H1 (cell line): Measurements from ENCODE around the gene CCDC184. TPM values are rescaled to one million over a fixed set of nuclear protein-coding genes. Genes with fewer than 3 reads are reported as not detected.

Experiments used
- CTCF ChIA-PET: fragments of 300-600 bp; sonication (Branson Sonifier 250); formaldehyde crosslinking; loops from one replicate; lab custom pipeline; 2021; ENCODE audit not compliant: partially characterized antibody; lab: Charles Lee
- POLR2A ChIA-PET: fragments of 300-600 bp; sonication (Branson Sonifier 250); formaldehyde crosslinking; loops from one replicate; lab custom pipeline; 2021; ENCODE audit warnings: inconsistent platforms; ENCODE audit not compliant: partially characterized antibody; lab: Charles Lee
- DNase-seq, 2 experiments: peaks; one replicate each; pipeline versions ENCODE4 v3.0.0 to v3.0.0-alpha.2; 2010 to 2022; ENCODE audit warnings: low spot score in 2 of 2, low read depth in 1 of 2, mixed read lengths in 1 of 2
- FAIRE-seq: peaks from 2 replicates; lab custom pipeline; 2011; peaks lifted over from hg19 to GRCh38; lab: Jason Lieb, UNC
- H2AFZ ChIP-seq: 2 replicates; pipeline ENCODE4 v1.8.1; 2012; ENCODE audit warnings: low read length, inconsistent platforms
- H2AK5ac ChIP-seq: 2 replicates; pipeline ENCODE4 v1.6.1; 2013; ENCODE audit warnings: low read depth, low read length
- H2BK120ac ChIP-seq: replicated peaks from 2 replicates; pipeline ENCODE3; 2013; ENCODE audit warnings: low read depth, low read length, inconsistent platforms
- H2BK12ac ChIP-seq: 2 replicates; pipeline ENCODE4 v1.6.1; 2013; ENCODE audit warnings: low read depth, low read length
- H2BK15ac ChIP-seq: 2 replicates; pipeline ENCODE4 v1.6.1; 2013; ENCODE audit warnings: low read length
- H2BK20ac ChIP-seq: 2 replicates; pipeline ENCODE4 v1.6.1; 2013; ENCODE audit warnings: low read length
- H2BK5ac ChIP-seq: 2 replicates; pipeline ENCODE4 v1.6.1; 2013; ENCODE audit warnings: low read depth, low read length
- H3K14ac ChIP-seq: 2 replicates; pipeline ENCODE4 v1.6.1; 2013; ENCODE audit warnings: inconsistent platforms; ENCODE audit not compliant: insufficient read length
- H3K18ac ChIP-seq: 2 replicates; pipeline ENCODE4 v1.6.1; 2013; ENCODE audit warnings: low read length; ENCODE audit errors: extremely low read depth
- H3K23ac ChIP-seq: 2 replicates; pipeline ENCODE4 v1.6.1; 2013; ENCODE audit warnings: inconsistent platforms; ENCODE audit not compliant: insufficient read length
- H3K23me2 ChIP-seq: 2 replicates; pipeline ENCODE4 v1.6.1; 2013; ENCODE audit warnings: low read depth, low read length
- H3K27ac ChIP-seq: 2 replicates; pipeline ENCODE4 v1.6.1; 2011; ENCODE audit warnings: low read depth, low read length, inconsistent platforms
- H3K27me3 ChIP-seq, 4 experiments: replicated peaks in 1 of 4; 1 replicate in 1 of 4; 2 replicates in 3 of 4; pipeline versions ENCODE4 v1.6.1 to v1.8.1; 2011 to 2013; ENCODE audit warnings: low read length in 3 of 4, mild to moderate bottlenecking in 3 of 4, inconsistent platforms in 2 of 4, mixed read lengths in 2 of 4, moderate library complexity in 1 of 4; ENCODE audit not compliant: control insufficient read depth in 3 of 4, insufficient read depth in 3 of 4; ENCODE audit errors: extremely low read depth in 1 of 4
- H3K36me3 ChIP-seq, 4 experiments: 2 replicates each; pipeline versions ENCODE4 v1.6.1 to v1.8.1; 2011 to 2013; ENCODE audit warnings: mild to moderate bottlenecking in 4 of 4, low read length in 3 of 4, moderate library complexity in 2 of 4, control low read depth in 1 of 4, inconsistent platforms in 1 of 4; ENCODE audit not compliant: insufficient read depth in 4 of 4, control insufficient read depth in 2 of 4
- H3K4ac ChIP-seq: replicated peaks from 2 replicates; pipeline ENCODE3; 2013; ENCODE audit warnings: low read length, low read depth, mixed read lengths, inconsistent platforms; ENCODE audit not compliant: insufficient read length
- H3K4me1 ChIP-seq, 4 experiments: replicated peaks in 1 of 4; 1 replicate in 1 of 4; 2 replicates in 3 of 4; pipeline versions ENCODE4 v1.6.1 to v1.8.1; 2011 to 2013; ENCODE audit warnings: low read length in 3 of 4, inconsistent platforms in 2 of 4, mixed read lengths in 1 of 4; ENCODE audit not compliant: insufficient read depth in 4 of 4, control insufficient read depth in 3 of 4
- H3K4me2 ChIP-seq, 2 experiments: 2 replicates each; pipeline versions ENCODE4 v1.6.1 to v1.8.1; 2011 to 2013; ENCODE audit warnings: low read depth in 2 of 2, low read length in 2 of 2, control low read depth in 1 of 2, inconsistent platforms in 1 of 2, mild to moderate bottlenecking in 1 of 2; ENCODE audit not compliant: insufficient read depth in 1 of 2
- H3K4me3 ChIP-seq, 4 experiments: fragments of 200-600, 300-600 bp in 1 of 4; sonication (generic), shearing (Covaris generic), sonication (Bioruptor Twin) in 1 of 4; 2 replicates each; pipeline versions ENCODE4 v1.5.1 to v1.8.1; 2011 to 2016; ENCODE audit warnings: low read length in 4 of 4, low read depth in 3 of 4, control low read depth in 2 of 4, inconsistent platforms in 2 of 4, mild to moderate bottlenecking in 2 of 4, mixed read lengths in 1 of 4, moderate library complexity in 1 of 4; ENCODE audit not compliant: insufficient read depth in 2 of 4; ENCODE audit errors: extremely low read depth in 1 of 4
- H3K56ac ChIP-seq: replicated peaks from 2 replicates; pipeline ENCODE3; 2013; ENCODE audit warnings: low read depth, mild to moderate bottlenecking, mixed read lengths, low read length, inconsistent platforms; ENCODE audit not compliant: insufficient read length
- H3K79me1 ChIP-seq: 2 replicates; pipeline ENCODE4 v1.6.1; 2013; ENCODE audit warnings: low read depth, low read length, control low read depth
- H3K79me2 ChIP-seq, 2 experiments: 2 replicates each; pipeline versions ENCODE4 v1.6.1 to v1.8.1; 2012 to 2013; ENCODE audit warnings: low read length in 2 of 2, mild to moderate bottlenecking in 2 of 2, inconsistent platforms in 1 of 2; ENCODE audit not compliant: insufficient read depth in 2 of 2, control insufficient read depth in 1 of 2
- H3K9ac ChIP-seq, 4 experiments: replicated peaks in 1 of 4; 1 replicate in 1 of 4; 2 replicates in 3 of 4; pipeline versions ENCODE4 v1.6.1 to v1.8.1; 2011 to 2013; ENCODE audit warnings: low read depth in 3 of 4, low read length in 3 of 4, control low read depth in 2 of 4, mild to moderate bottlenecking in 2 of 4, moderate library complexity in 2 of 4, inconsistent platforms in 1 of 4; ENCODE audit errors: extremely low read depth in 1 of 4
- H3K9me3 ChIP-seq, 2 experiments: 2 replicates each; pipeline versions ENCODE4 v1.6.1 to v1.8.1; 2012 to 2013; ENCODE audit warnings: mild to moderate bottlenecking in 2 of 2, moderate library complexity in 2 of 2, control low read depth in 1 of 2, inconsistent platforms in 1 of 2, low read depth in 1 of 2, low read length in 1 of 2, mixed read lengths in 1 of 2; ENCODE audit not compliant: insufficient read depth in 2 of 2
- H4K20me1 ChIP-seq, 2 experiments: replicated peaks in 1 of 2; 2 replicates each; pipeline versions ENCODE3 to v1.8.1; 2011 to 2013; ENCODE audit warnings: inconsistent platforms in 2 of 2, low read length in 2 of 2, mild to moderate bottlenecking in 1 of 2; ENCODE audit not compliant: insufficient read depth in 2 of 2, control insufficient read depth in 1 of 2
- H4K5ac ChIP-seq: 2 replicates; pipeline ENCODE4 v1.6.1; 2013; ENCODE audit warnings: low read length, low read depth, mixed read lengths, inconsistent platforms; ENCODE audit not compliant: insufficient read length
- H4K8ac ChIP-seq: 2 replicates; pipeline ENCODE4 v1.8.0; 2013; ENCODE audit warnings: mild to moderate bottlenecking, moderate library complexity, low read length, inconsistent platforms; ENCODE audit not compliant: insufficient read depth; ENCODE audit errors: extremely low read depth
- H4K91ac ChIP-seq: replicated peaks from 2 replicates; pipeline ENCODE3; 2013; ENCODE audit warnings: low read length, mixed read lengths, inconsistent platforms; ENCODE audit not compliant: insufficient read length
- BCL11A ChIP-seq, 2 experiments: IDR thresholded peaks; one replicate each; pipeline ENCODE4 v1.6.1; 2011; ENCODE audit warnings: low read depth in 2 of 2, low read length in 2 of 2, mild to moderate bottlenecking in 2 of 2
- CTBP2 ChIP-seq: IDR thresholded peaks from 2 replicates; pipeline ENCODE4 v1.7.0; 2011; ENCODE audit warnings: borderline replicate concordance, mild to moderate bottlenecking, moderate library complexity, mixed read lengths, low read length; ENCODE audit not compliant: insufficient read depth, insufficient read length
- HDAC2 ChIP-seq, 2 experiments: fragments of 300-600 bp in 1 of 2; sonication (generic) in 1 of 2; IDR thresholded peaks; 2 replicates each; pipeline ENCODE4 v1.6.1; 2011 to 2012; ENCODE audit warnings: low read depth in 2 of 2, low read length in 2 of 2, mild to moderate bottlenecking in 2 of 2, moderate library complexity in 2 of 2, borderline replicate concordance in 1 of 2, inconsistent platforms in 1 of 2
- JUN ChIP-seq: IDR thresholded peaks from 2 replicates; pipeline ENCODE4 v1.6.1; 2011; ENCODE audit warnings: low read depth, mild to moderate bottlenecking, improper control_type of control experiment, low read length
- RAD21 ChIP-seq, 2 experiments: IDR thresholded peaks in 1 of 2; conservative IDR thresholded peaks in 1 of 2; 2 replicates each; pipeline ENCODE4 v1.6.1; 2011; ENCODE audit warnings: low read depth in 2 of 2, low read length in 2 of 2, improper control_type of control experiment in 1 of 2, inconsistent platforms in 1 of 2, mild to moderate bottlenecking in 1 of 2, moderate library complexity in 1 of 2
- RBBP5 ChIP-seq: IDR thresholded peaks from 2 replicates; pipeline ENCODE4 v1.7.1; 2012; ENCODE audit warnings: low read depth, mild to moderate bottlenecking, inconsistent platforms, low read length, moderate library complexity, borderline replicate concordance
- RFX5 ChIP-seq: IDR thresholded peaks from 2 replicates; pipeline ENCODE4 v1.6.1; 2011; ENCODE audit warnings: low read depth, low read length, improper control_type of control experiment, borderline replicate concordance
- RXRA ChIP-seq: IDR thresholded peaks from 2 replicates; pipeline ENCODE4 v1.6.1; 2011; ENCODE audit warnings: low read depth, mild to moderate bottlenecking, low read length, moderate library complexity; ENCODE audit not compliant: insufficient read depth
- SAP30 ChIP-seq: fragments of 300-600 bp; sonication (generic); IDR thresholded peaks from 2 replicates; pipeline ENCODE4 v1.7.1; 2012; ENCODE audit warnings: low read length, moderate library complexity, mild to moderate bottlenecking, inconsistent platforms; ENCODE audit not compliant: insufficient read depth, insufficient replicate concordance
- SIN3A ChIP-seq, 2 experiments: IDR thresholded peaks in 1 of 2; conservative IDR thresholded peaks in 1 of 2; 2 replicates each; pipeline ENCODE4 v1.6.1; 2011 to 2012; ENCODE audit warnings: low read length in 2 of 2, improper control_type of control experiment in 1 of 2, low read depth in 1 of 2, mild to moderate bottlenecking in 1 of 2
- SIRT6 ChIP-seq: IDR thresholded peaks from one replicate; pipeline ENCODE4 v1.7.1; 2012; ENCODE audit warnings: low read length, inconsistent platforms
- TCF12 ChIP-seq: IDR thresholded peaks from 2 replicates; pipeline ENCODE4 v1.6.1; 2011; ENCODE audit warnings: low read depth, mild to moderate bottlenecking, low read length
- ZNF274 ChIP-seq: IDR thresholded peaks from 2 replicates; pipeline ENCODE4 v1.7.0; 2012; ENCODE audit warnings: low read length, borderline replicate concordance; ENCODE audit errors: extremely low read depth
- WGBS, 2 experiments: shearing (Covaris generic) in 1 of 2; methylation state at CpG; one replicate each; pipeline versions ENCODE4 v1.1.6 to v1.1.7; 2013 to 2015; ENCODE audit warnings: low lambda C conversion rate in 2 of 2, mixed read lengths in 2 of 2, inconsistent platforms in 1 of 2, low coverage in 1 of 2, missing lambda C conversion rate in 1 of 2; ENCODE audit not compliant: insufficient replicate concordance in 2 of 2, insufficient coverage in 1 of 2, insufficient read length in 1 of 2; ENCODE audit errors: extremely low coverage in 1 of 2, missing lambda C conversion rate in 1 of 2; 5-methylcytosine and 5-hydroxymethylcytosine counted together
- polyA plus RNA-seq, 7 experiments: library from polyadenylated mRNA; depleted of rRNA in 3 of 7; stranded (reverse) in 5 of 7; unstranded in 2 of 7; fragments of >200 nt in 5 of 7; fragments of 200-250 nt in 2 of 7; gene quantifications; 1 replicate in 5 of 7; 2 replicates in 1 of 7; 4 replicates in 1 of 7; pipeline versions ENCODE4 v1.2.1 to v1.2.3, GENCODE V29; 2011 to 2013; ENCODE audit warnings: missing spikeins in 2 of 7, mixed read lengths in 2 of 7
- total RNA-seq: library from RNA; stranded (reverse); fragmentation: NEBNext Ultra II Directional; extraction: Animal tissue kit (Norgen Biotek cat#: 25700); gene quantifications from 2 replicates; pipeline ENCODE4 v1.2.1, GENCODE V29; 2021

CCDC184 gene
- total and polyA plus RNA-seq, 2 of the 8 experiments (the other 6 are each of a cell fraction or from before 2014, with no cell fraction given): 2.2 to 3.0 TPM

- Histone ChIP-seq H3K27me3 (no peaks in the 10 kb centered on the region; a peak in 1 of 7 replicates), H4K91ac (no peak overlapping the region), H2AFZ (peak overlapping the region; percentile 76; the same call in 1 of the 2 replicates), H3K79me2 (no peaks in the 10 kb centered on the region), H3K18ac (no peak overlapping the region), H4K20me1 (no peaks in the 10 kb centered on the region), H4K5ac (no peak overlapping the region), H3K4me1 (no peaks in the 10 kb centered on the region), H2BK120ac (no peak overlapping the region), H3K23me2 (no peaks in the 10 kb centered on the region), H3K4ac (no peak overlapping the region), H3K9me3 (peaks cover 7 to 9% of the 10 kb centered on the region in 2 experiments; a peak in 1 of 4 replicates), H3K4me2 (no peak overlapping the region), H4K8ac (no peak overlapping the region), H2BK12ac (no peak overlapping the region), H3K14ac (no peak overlapping the region), H3K36me3 (no peaks in the 10 kb centered on the region), H3K9ac (no peak overlapping the region), H3K23ac (no peak overlapping the region), H3K79me1 (no peaks in the 10 kb centered on the region), H2AK5ac (no peak overlapping the region), H2BK20ac (no peak overlapping the region), H3K56ac (no peak overlapping the region), H2BK15ac (no peak overlapping the region), H3K4me3 (no peak overlapping the region), H3K27ac (no peak overlapping the region), H2BK5ac (no peak overlapping the region)
- DNase-seq: no peak
- CTCF ChIA-PET: interaction anchor here (0.6 kb wide), 1 partner anchor 304 kb away, joined by 3 read pairs; no protein-coding TSS in a partner anchor
- POLR2A ChIA-PET: no interaction called here
- FAIRE-seq: no peak
- WGBS, 2 experiments: 72% methylated on average over 2 of the region's 2 CpGs; no CpG with 5 or more reads in 1 of the 2 experiments
- TF ChIP-seq HDAC2 (IDR thresholded peaks at IDR 0.05; ENCODE audit: borderline replicate concordance in 1 of 2, low read depth in 2 of 2, low read length in 2 of 2) (no peak), BCL11A (IDR thresholded peaks at IDR 0.05; ENCODE audit: low read depth in 2 of 2, low read length in 2 of 2) (no peak), TCF12 (no peak), JUN (no peak), RXRA (no peak), RBBP5 (no peak), RAD21 (IDR thresholded peaks at IDR 0.05 in 1 of 2, conservative IDR thresholded peaks at IDR 0.05 in 1 of 2; ENCODE audit: low read depth in 2 of 2, low read length in 2 of 2) (no peak), SIRT6 (no peak), SAP30 (no peak), SIN3A (conservative IDR thresholded peaks at IDR 0.05 in 1 of 2, IDR thresholded peaks at IDR 0.05 in 1 of 2; ENCODE audit: low read depth in 1 of 2, low read length in 2 of 2) (no peak), RFX5 (no peak), CTBP2 (no peak), ZNF274 (no peak)
These were observed 38.2 kb downstream of the CCDC184 start for GRCh38 chr12:48221645-48222044.
